Measurements from ENCODE around the gene CALD1. TPM values are rescaled to one million over a fixed set of nuclear protein-coding genes. Genes with fewer than 3 reads are reported as not detected.

CALD1 gene
- total RNA-seq, 4 donors from 2014 or later = 162 to 401 (median 226) TPM

GRCh38 chr7:134835463-134835823, 56.0 kb downstream of the CALD1 start:
- intact Hi-C loops (cut with DNase I; ENCODE audit: low total_unique reads) = no loop called here
- no peak for TF ChIP-seq CTCF (IDR thresholded peaks at IDR 0.05)
- TF ChIP-seq POLR2AphosphoS5 (IDR thresholded peaks at IDR 0.05) = peak in 2 of 3 donors; percentile 4 to 27
- peaks cover 3 to 49% (median 14%) of the 10 kb centered on the region in 4 donors for H3K4me1 ChIP-seq
- DNase-seq = no peak
- no peaks in the 10 kb centered on the region for H3K9me3 ChIP-seq
- H3K4me3 ChIP-seq = no peak overlapping the region
- 14 to 51% methylated on average over 4 of the region's 4 CpGs for WGBS, 2 donors (ENCODE audit: low coverage in 1 of 2)
- in situ Hi-C loops (cut with MboI; ENCODE audit: low pct_ligation_motif_present in 1 of 4, low pct_unique_long_range_greater_than_20kb in 1 of 4, low sequenced_read_pairs in 3 of 4) = no loop called here
- no peaks in the 10 kb centered on the region for H3K36me3 ChIP-seq
- no peaks in the 10 kb centered on the region for H3K27me3 ChIP-seq
- H3K27ac ChIP-seq = peak overlapping the region; percentile 73 to 85 (median 82)

GRCh38 chr7:134836447-134836846, 57.0 kb downstream of the CALD1 start:
- TF ChIP-seq CTCF (IDR thresholded peaks at IDR 0.05) (no peak), POLR2AphosphoS5 (IDR thresholded peaks at IDR 0.05) (no peak), EP300 (IDR thresholded peaks at IDR 0.05; ENCODE audit: low read depth) (no peak), POLR2A (IDR thresholded peaks at IDR 0.05) (no peak)
- in situ Hi-C loops (cut with MboI; ENCODE audit: low pct_ligation_motif_present in 1 of 4, low pct_unique_long_range_greater_than_20kb in 1 of 4, low sequenced_read_pairs in 3 of 4) = no loop called here
- Histone ChIP-seq H3K4me1 (peaks cover 3 to 50% (median 14%) of the 10 kb centered on the region in 4 donors), H3K27ac (peak overlapping the region; percentile 73 to 85 (median 82)), H3K36me3 (no peaks in the 10 kb centered on the region), H3K9me3 (no peaks in the 10 kb centered on the region), H3K27me3 (no peaks in the 10 kb centered on the region), H3K4me3 (no peak overlapping the region)
- no peak for DNase-seq
- 55 to 76% methylated on average over 6 of the region's 6 CpGs for WGBS, 2 donors (ENCODE audit: low coverage in 1 of 2)
- intact Hi-C loops (cut with DNase I; ENCODE audit: low total_unique reads) = no loop called here

- in situ Hi-C loops (cut with MboI; ENCODE audit: low pct_ligation_motif_present in 1 of 4, low pct_unique_long_range_greater_than_20kb in 1 of 4, low sequenced_read_pairs in 3 of 4) (no loop called here), intact Hi-C loops (cut with DNase I; ENCODE audit: low total_unique reads) (no loop called here)
- Histone ChIP-seq H3K27ac (peak overlapping the region in 3 of 4 donors; percentile 39 to 43 (median 39)), H3K9me3 (no peaks in the 10 kb centered on the region), H3K36me3 (peaks cover 0 to 4% (median 0%) of the 10 kb centered on the region in 4 donors), H3K27me3 (no peaks in the 10 kb centered on the region), H3K4me1 (peaks cover 5 to 49% (median 8%) of the 10 kb centered on the region in 4 donors), H3K4me3 (no peak overlapping the region)
- TF ChIP-seq POLR2A (IDR thresholded peaks at IDR 0.05) (no peak), POLR2AphosphoS5 (IDR thresholded peaks at IDR 0.05) (no peak), CTCF (IDR thresholded peaks at IDR 0.05) (no peak), EP300 (IDR thresholded peaks at IDR 0.05; ENCODE audit: low read depth) (no peak)
- DNase-seq = no peak
Measured at GRCh38 chr7:134839298-134839697, 59.9 kb downstream of the CALD1 start.

GRCh38 chr7:134842062-134842461, 62.6 kb downstream of the CALD1 start:
- Histone ChIP-seq H3K4me3 (no peak overlapping the region), H3K36me3 (peaks cover 0 to 12% (median 0%) of the 10 kb centered on the region in 4 donors), H3K27ac (peak overlapping the region; percentile 45 to 72 (median 60)), H3K4me1 (peaks cover 3 to 40% (median 6%) of the 10 kb centered on the region in 4 donors), H3K9me3 (no peaks in the 10 kb centered on the region), H3K27me3 (no peaks in the 10 kb centered on the region)
- intact Hi-C loops (cut with DNase I; ENCODE audit: low total_unique reads) = no loop called here
- TF ChIP-seq EP300 (IDR thresholded peaks at IDR 0.05; ENCODE audit: low read depth) = no peak
- TF ChIP-seq POLR2AphosphoS5 (IDR thresholded peaks at IDR 0.05) = no peak
- TF ChIP-seq POLR2A (IDR thresholded peaks at IDR 0.05) = no peak
- no peak for TF ChIP-seq CTCF (IDR thresholded peaks at IDR 0.05)
- no peak for DNase-seq
- in situ Hi-C loops (cut with MboI; ENCODE audit: low pct_ligation_motif_present in 1 of 4, low pct_unique_long_range_greater_than_20kb in 1 of 4, low sequenced_read_pairs in 3 of 4) = no loop called here
